ENCODE measurements around the gene HS1BP3.
A peak's percentile ranks its signal among the peaks of the same experiment; 100 is the strongest.

HS1BP3 gene

DNA sequence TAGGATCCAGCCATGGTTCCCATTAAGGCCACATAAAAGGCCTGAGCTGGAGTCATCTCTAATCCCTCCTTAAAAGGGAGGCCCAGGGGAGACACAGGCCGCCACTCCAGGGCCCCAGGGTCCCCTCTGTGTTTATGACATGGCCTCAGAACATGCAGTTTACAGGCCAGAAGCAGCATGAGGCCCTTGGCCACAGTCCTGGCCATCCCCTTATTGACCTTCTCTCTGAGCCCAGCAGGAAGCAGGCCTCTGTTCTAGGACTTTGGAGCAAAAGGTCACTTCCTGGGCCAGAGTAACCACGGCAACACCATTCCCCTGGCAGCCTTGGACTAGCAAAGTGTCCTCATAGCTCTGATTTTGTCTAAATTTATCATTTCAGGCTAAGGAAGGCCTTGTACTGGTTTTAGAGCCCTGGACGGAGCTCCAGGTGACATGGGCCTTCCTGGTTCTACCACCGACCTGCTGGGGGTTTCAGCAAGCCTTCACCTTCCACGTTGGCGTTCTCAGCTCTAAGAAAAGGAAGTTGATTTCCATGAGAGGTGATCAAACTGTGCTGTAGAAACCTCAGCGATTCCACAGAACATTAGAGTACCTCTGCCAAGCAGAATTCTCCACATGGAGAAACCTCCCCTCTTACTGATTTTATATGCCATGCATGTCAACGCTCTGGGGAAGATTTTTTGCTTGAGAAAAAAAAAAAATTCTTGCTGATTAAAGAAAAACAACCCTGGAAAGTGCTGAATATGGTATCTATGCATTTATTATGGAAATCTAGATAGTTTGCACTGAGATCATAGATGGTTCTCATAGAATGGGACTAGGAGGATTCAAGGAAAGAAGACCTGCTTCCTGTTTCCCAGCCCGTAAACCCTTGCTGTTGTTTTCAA is 53.7 kb downstream of the HS1BP3 start:
- DNase-seq: no peak

DNA sequence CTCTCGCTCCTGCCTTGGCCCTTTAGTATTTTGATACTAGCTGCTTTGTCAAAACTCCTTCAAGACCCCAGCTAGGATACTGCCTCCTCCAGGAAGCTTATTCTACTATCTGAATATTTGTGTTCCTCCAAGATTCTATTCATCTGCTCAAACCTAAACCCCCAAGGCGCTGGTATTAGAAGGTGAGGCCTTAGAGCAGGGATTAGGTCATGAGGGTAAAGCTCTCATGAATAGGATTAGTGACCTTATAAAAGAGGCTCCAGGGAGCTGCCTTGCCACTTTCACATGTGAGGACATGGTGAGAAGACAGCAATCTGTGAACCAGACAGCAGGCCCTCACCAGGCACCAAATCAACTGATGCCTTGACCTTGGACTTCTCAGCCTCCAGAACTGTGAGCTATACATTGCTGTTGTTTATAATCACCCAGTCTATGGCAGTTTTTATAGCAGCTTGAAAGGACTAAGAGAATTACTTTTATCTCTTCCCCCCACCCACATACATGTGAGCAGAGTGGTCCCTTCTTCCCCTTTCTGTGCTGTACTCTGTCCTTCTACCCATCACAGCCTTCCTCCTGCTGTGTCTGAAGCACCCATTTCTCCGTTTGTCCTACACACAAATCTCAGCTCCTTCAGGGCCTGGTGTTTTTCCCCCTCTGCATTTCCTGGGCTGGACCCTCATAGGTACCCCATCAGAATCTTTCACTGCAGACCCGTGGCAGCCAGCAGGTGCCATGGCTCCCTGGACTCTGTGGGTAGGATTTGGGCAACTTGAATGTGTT is 54.5 kb downstream of the HS1BP3 start:
- no peak for DNase-seq

DNA sequence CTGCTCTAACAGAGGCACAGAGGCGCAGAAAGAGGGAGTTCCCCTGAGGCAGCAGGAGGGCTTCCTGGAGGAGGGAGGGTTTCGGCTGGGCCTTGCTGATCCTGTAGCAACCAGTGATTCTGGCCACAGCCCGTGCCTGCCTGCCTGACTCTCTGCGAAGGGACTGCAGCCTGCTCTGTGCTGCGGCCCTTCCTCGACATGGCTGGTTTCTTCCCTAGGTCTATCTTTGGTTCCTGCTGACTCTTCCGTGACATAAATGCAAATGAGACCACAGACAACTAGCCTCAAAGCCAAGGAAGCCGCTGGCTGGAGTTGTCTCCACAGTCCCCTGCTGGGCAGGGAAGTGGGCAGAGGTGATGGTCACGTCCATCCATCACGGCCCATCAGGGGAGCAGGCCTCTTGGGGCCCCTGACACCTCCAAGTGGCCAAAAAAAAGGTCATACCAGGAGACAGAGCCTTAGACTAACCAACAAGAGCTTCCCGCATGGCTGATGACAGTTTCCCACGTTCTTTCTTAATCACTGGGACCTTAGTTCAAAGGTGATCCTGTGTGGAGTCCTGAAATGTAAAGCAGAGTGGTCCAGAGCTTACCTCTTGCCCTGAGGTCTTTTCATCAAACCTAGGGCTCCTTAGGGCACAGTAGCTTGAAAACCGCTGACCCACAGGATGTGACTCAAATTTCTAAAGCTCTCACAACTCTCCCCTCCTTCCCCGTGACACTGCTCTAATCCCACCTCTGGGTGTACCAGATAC is 55.3 kb downstream of the HS1BP3 start:
- peak; percentile 10 for DNase-seq

DNA sequence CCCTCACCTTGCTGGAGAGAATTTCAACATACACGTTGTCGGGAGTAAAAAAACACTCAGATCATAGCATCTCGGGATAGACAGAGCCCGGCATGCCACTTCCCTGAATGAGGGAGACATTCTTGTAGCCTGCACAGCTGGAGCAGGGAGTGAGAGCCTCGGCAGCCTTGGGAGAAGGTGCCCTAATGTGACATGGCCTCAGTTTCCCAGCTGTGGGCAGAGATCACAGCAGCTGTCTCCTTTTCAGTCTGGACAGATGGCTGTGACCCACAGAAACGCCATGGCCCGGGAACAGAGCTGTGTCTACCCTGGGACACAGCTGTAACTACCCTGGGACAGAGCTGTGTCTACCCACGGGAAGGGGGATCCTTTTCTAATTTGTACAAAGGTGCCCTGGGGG is 55.9 kb downstream of the HS1BP3 start:
- no peak for DNase-seq

DNA sequence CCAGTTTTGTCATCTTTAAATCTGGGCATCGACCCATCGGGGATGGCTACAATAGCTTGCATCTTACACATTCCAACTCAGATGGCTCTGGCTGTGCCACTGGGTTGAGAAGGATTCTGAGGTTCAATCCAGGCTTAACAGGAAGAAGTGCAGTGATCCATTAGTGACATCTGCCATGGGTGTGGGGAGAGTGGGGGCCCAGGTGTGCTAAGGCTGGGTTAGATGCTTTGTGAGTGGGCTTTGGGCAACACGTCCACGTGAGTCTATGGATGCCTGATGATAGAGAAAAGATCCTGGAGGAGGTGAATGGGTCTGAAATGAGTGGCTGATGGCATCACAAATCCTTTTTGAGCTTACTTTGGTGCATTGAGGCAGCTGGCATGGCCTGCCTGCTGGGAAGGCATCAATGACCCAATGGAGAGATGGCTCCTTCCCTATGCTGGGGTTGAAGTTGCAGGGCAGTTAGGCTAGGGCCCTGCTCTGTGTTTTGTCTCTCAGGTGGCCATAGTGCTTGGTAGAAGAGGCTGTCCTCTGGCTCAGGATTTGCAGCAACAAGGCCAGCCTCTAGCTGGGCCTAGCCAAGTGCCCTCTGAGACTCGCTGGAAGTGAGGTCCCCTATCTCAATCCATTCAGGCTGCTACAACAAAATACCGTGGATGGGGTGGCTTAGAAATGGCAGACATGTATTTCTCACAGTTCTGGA is 56.7 kb downstream of the HS1BP3 start:
- DNase-seq: no peak

DNA sequence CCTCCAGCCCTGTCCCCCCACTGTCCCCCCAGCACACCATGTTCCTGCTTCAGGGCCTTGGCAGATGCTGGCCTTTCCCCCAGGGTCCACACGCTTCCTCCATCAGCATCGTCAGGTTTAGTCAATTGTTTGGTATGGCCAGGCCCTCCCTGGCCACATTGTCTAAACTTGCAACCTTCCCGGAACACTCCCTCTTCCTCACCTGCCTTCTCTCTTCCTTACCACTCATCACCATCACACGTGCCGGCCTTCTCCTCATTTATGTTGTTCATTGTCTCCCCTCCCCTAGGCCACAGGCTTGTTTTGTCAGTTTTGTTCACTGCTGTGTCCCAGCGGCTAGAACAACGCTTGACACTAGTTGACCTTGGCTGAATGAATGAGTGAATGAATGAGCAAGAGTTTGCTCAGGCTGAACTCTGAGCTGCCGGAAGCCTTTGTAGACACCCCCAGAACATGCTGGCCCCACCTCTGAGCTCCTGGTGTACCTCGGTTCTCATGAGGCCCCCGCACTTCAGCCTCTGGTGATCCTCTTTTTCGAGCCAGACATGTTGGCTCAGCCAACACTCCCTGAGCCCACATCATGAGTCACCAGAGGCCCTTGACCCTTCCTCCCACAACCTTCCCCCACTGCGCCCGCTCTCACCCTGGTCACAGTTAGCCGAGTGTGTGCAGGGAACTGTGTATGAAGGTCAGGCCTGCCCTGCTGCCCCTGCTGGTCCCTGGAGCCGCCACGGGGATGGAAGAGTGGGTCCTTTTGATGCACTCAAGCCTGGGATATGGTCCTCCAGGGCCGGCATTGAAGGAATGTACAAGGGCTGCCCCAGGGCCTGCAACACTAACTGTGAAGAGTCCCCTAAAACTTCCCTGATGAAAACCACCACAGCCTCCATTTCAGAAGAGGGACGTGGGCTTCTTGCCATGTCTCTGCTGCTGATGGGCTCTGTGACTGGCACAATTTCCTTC is 57.5 kb downstream of the HS1BP3 start:
- no peak for DNase-seq

DNA sequence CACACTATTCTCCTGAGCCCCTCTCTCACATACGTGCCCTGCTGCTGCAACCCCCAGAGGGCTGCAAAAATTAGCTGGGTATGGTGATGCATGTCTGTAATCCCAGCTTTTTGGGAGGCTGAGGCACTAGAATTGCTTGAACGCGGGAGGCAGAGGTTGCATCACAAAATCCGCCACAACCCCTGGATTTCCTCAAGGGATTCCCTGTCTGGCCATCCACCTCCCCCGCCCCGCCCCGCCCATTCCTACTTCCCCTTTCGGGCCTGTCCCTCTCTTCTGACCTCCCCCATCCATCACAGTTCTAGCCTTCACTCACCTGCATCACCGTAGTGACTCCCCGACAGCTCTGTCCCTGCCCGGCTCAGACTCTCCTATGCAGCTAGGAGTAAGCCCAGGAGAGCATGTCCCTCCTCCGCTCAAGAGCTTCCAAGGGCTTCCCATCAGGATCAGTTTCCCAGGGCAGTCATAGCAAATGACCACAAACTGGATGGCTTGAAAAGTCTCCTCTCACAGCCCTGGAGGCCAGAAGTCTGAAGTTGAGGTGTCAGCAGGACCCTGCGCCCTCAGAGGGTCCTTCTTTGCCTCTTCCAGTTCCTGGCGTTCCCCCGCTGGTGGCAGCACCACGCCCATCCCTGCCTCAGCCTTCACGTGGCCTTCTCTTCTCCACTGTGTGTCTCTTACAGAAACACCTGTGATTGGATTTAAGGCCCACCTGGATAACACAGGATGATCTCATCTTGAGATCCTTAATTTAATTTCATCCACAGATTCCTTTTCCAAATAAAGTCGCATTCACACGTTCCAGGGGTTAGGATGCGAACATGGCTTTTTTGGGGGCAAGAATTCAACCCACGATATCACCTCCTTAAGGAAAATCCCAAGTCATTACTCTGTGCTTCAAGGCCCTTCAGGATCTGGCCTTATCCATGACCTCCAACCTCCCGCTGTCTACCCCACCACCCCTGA is 58.5 kb downstream of the HS1BP3 start:
- no peak for DNase-seq

DNA sequence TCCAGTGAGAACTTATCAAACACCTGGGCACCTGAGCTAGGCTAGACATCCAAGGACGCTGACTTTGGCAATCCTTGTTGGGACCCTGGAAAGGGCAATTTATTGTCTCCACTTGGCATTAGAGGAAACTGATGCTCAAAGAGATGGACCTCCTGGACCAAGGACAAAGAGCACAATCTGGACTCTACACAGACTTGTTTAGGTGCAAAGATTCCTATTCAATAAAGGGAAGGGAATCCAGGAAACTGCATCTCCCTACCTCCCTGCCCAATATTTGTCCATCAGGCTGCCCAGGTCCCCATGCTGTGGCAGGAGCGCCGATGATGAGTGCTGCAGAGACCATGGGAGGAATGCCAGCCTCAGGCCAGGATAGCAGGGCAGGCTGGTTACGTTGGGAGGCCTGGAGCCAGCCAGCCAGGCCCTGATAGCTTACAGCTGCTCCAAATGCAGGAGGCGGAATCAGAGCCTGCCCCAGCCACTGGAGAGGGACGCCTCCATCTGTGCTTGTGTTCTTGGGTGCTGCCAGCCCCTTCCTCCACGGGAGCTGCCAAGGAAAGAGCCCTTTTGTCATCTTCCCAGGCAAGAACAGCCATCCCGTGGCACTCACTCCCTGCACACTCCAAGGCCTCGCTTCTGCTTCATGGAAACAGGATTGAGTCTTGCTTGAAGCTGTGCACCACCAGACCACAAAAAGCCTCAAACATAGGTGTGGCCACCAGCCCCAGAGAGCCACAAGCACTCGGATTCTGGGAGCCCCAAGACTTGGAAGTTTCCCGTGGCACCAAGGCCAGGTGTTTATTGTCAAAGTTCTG is 60.0 kb downstream of the HS1BP3 start:
- no peak for DNase-seq

DNA sequence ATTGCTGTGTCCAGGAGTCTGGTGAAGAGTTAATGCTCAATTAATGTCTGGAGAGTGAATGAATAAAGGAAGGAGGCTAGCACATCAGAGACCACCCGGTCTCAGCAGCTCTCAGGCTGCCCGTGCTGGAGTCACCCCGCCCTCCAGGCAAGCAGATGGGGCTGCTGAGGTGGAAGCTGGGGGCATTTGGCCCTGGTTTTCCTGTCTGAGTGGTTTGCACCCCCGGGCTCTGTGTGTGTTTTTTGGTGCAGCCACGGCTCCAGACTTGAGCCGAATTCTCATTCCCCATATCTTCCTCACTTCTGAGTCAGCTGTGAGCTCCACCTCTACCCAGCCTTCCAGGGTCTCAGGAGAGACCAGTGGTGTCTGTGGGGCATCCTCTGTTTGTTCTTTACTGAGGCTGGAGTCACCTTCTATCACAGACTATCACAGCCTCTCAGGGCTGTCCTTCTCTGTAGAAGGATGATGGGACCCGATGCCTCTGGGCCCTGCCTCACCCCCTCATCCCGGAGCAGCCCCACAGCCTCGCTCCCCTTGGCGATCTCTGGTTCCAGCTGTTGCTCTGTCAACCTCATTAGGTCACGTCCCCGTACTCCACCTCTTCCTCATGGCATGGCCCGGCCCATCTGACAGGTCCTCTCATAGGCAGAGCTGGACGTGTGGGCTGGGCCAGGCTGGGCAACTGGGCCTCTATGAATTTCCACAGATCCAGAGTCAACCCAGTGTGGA is 60.8 kb downstream of the HS1BP3 start:
- DNase-seq: no peak

DNA sequence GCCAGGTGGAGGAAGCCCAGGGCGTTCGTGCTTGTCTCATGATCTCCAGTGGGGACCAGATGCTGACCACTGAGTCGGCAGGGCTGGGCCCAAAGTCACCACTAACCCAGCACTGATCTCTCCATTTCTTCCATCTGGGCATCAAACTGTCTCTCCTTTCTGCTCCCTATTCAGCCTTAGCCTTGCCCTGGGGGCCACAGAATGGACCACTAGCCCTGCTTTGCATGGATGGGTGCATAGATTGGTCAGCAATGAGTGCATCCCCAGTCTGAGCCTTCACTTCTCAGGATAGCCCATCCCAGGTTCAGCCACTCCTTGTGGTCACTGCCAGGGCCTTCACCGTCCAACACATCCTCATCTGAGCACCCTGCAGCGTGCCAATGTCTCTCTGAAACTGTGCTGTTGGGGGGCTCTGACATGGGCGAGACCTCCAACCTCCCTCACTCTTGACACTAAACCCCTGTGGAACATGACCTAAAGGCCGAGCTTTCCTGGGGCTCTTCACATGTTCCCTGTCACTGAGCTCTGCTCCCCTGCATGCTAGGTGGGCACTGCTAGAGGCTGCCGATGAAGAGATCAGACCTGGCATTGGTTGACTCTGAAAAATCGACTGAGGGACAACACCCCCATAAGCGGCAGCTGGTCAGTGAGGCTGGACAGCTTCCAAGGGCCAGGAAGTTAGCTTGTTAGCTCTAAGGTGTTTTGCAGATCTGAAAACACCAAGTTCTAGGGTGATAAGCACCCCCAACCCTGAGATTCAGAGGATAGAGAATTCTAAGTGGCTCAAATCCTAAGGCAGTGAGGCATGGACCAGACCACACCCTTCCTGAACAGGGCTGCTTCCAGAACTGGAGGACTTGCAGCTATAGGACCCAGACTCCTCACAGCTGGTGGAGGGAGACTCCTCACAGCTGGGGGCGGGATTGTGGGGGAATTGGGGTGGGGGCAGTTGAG is 61.7 kb downstream of the HS1BP3 start:
- no peak for DNase-seq

GRCh38 chr2:20585710-20586594 is 64.9 kb downstream of the HS1BP3 start:
- no peak for DNase-seq

DNA sequence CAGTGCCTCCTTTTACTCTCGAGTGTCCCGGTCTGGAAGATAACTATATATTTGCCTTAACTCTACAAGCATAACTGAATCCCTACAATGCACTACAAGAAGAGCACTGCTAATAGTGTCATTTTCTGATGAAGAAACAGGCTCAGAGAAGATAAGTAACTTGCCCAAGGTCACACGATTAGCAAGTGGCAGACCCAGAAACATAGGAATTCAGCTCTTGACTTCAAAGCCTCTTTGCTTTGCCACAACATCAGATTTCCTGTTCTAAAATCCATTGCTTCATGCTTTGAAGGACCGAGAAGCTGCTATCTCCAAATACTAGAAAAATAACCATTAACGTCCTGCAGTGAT is 65.6 kb downstream of the HS1BP3 start:
- DNase-seq: no peak

GRCh38 chr2:20584399-20585358 is 66.2 kb downstream of the HS1BP3 start:
- DNase-seq: no peak

DNA sequence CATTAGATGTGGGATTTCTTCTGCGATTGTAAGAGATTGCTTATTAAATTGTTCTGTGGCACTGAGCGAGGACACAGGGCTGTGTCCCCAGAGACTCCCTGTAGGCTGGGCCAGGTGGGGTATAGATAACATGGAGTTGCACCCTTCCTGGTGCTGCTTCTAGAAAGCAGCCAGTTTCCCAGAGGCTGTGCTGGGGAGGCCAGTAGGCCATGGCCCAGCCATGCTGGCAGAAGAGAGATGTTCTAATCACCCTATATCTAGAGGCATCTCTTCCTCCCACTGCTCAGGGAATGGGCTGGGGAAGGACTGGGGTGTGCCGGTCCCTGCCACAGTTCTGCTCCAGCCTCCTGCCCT is 66.9 kb downstream of the HS1BP3 start:
- DNase-seq: no peak

DNA sequence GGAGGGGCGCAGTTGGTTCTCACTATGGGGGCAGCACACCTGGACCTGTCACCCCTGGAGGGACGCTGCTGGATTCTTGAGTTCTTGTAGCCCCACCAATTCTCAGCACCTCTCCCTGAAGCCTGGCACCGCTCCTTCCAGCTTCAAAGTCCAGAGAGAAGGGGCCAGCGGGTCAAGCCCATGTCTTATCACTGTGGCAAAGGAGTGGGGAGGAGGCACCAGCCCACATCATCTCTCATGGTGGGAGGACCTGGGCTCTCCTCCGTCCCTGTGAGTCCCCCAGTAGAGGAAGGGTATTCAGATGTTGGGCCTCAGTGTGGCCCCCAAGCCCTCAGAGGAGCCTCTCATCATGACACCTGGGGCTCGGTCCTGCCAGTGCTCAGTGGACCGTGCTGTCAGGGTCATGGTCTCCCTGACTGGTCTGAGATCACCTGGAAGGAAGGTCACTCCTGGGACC is 67.4 kb downstream of the HS1BP3 start:
- DNase-seq: no peak

All from CD4-positive, alpha-beta T cell treated with Interleukin-17A for 1 hour (primary cell).